Activated CD4-positive, CD25-positive, alpha-beta regulatory T cell treated with anti-CD3 and anti-CD28 coated beads, Interleukin-2, amount 50 U/mL, for 16 hours (primary cell): Measurements from ENCODE around the gene GPC6.
"Not testable (repeated sequence)": the region's sequence is repeated elsewhere in the genome, so short reads cannot be mapped to it uniquely, and the experiment has no call there.

Experiments
- DNase-seq: peaks from one replicate; pipeline ENCODE4 v3.0.0-alpha.2; 2020; ENCODE audit warnings: low read depth, low spot score

GPC6 gene

DNA sequence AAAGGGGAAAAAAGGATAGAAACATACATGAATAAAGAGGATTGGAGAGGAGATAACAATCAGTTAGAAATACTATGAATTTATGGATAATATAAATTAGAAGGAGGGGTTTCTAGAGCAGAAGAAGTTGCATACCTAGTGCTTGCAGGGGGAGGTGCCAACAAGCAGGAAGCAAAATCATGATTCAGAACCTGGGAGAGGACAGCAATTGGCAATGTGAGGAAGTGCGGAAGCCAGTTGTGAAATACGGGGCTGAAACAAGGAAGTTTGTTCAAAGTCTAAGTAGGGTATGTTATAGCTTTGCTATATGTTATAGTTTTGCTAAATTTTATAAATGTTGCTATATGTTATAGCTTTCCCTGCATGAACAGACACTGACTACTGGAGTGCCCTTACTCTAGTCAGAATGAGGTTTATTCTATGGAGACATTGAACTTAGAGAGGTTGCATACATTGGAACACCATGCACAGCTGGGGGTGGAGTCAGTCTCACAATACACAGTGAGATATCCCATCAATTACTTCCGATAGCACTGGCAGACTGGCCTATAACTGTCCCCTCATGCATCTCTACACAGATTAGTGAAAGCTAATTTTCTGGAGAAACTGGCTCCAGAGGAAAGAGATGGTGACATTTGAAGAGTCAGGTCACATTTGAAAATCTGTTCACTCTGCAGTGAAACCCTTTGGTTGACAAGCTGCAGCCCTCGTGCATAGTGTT lies 92.1 kb downstream of the GPC6 start:
- no peak for DNase-seq

DNA sequence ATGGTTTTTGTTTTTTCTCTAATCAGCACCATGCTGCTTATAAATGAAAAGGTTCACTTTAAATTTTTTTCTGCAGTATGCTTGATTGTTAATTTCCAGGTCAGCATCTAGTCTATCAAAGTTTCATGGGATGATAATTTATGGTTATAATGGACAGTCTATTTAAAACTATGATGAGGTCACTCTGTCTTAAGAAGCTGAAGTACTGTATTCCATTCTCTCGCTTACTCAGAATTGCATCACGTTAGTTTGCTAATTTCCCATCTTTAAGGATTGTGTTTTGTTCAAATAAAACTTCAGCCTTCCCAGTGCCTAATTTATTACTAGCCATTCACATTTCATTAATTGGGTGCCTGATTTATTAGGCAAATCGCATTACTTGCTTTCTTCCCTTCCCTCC lies 94.3 kb downstream of the GPC6 start:
- no peak for DNase-seq

DNA sequence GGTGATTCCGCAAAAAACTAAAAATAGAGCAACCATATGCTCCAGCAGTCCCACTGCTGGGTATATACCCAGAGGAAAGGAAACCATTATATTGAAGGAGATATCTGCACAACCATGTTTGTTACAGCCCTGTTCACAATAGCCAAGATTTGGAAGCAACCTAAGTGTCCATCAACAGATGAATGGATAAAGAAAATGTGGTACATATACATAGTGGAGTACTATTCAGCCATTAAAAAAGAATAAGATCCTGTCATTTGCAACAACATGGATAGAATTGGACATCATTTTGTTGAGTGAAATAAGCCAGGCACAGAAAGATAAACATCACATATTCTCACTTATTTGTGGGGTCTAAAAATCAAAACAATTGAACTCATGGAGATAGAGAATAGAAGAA lies 97.3 kb downstream of the GPC6 start:
- not testable (repeated sequence) for DNase-seq

DNA sequence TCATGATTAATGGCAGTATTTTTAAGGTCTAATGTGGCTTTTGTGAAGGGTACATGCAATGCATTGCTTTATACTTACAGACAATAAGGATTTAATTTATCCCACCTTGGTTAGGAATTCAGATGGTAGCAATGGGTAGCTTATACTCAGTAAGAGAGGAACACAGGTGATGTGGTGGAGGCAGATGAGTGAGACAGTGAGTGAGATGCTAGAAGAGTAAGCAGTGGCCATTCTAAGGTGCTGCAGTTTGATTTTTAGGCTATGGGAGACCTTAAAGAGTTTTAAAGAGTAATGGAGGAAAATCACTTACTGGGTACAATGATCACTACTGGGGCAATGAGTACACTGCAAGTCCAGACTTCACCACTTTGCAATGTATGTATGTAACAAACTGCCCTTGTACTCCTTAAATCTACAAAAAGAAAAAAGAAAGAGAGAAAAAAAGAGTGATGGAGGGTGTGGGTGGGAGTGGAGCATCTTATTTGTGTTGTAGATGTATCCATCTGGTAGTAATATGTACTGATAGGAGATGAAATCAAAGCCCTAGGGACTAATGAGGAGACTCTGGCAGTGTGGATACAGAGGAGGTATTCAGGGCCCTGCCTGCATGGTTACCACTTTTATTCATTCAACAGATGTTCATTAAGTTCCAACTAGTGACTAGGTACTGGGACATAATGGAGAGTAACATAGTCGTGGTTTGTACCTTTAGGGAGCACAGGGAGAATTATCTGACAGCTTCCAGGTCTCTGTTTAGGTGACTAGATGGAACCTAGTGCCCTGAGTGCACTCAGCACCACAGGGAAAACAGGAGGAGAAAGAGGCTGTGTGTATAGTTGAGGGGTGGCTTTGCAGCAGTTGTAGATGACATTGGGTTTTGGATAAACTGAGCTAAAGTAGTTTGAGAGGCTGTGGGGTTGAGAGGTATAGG lies 99.0 kb downstream of the GPC6 start:
- DNase-seq = no peak

DNA sequence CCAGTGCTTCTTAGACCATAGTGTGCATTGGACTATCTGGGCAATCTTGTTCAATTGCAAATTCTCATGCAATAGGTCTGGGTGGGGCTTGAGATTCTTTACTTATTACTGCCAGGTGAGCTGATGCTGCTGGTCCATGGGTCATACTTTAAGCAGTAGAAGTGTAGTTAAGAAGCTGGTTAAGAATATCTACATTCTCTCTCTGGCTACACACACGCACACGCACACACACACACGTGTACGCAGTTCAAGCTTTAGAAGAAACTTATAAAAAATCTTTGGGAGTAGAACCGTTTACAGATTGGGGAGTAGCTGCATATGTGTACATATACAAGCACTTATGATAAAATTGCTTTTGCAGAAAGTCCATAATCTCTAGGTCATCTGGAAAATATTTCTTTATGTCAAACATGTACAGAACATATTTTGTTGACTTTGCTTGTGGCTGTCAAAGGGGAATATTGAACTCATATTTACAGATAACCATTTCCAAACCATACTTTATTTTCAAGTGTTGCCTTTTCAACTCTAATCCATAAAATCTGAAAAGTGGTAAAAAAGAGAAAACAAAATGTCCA lies 99.7 kb downstream of the GPC6 start:
- DNase-seq = no peak

GRCh38 chr13:93328943-93329342 lies 102.3 kb downstream of the GPC6 start:
- DNase-seq = no peak

GRCh38 chr13:93336728-93337127 lies 110.1 kb downstream of the GPC6 start:
- DNase-seq = no peak

DNA sequence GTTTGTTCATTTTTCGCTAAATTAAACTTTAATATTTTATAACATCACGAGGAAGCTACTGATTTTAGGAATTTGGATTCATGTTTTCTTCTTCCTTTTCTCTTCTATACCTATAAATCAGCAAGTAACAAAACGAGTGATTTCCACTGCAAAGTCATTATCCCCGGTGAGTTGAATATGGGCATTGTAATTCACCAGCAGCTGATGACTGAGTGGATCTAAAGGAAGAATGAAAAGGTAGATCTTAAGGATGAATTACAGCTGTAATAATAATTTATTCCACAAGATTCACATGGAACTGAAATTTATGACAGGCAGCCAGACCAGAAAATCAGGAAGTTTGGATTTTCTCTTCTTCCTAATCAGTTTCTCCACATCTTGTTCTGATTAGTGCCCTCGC lies 111.4 kb downstream of the GPC6 start:
- no peak for DNase-seq

DNA sequence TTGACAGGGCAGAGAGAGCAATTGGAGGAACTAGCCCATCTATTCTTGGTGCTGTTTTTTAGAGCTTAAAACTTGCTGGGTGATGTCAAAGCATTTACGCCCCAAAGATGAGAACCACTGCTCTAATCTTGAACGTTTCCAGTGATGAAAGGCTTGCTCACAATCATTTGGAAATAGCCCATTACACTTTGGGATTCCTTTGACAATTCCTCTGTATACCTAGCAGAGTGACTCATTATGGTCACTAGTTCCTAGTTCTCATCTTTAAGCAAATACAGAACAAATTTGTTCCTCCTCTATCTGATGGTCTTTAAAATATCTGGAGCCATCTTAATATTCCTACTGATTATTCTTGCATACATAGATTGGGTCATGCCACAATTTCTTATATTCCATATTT lies 112.3 kb downstream of the GPC6 start:
- DNase-seq = no peak

DNA sequence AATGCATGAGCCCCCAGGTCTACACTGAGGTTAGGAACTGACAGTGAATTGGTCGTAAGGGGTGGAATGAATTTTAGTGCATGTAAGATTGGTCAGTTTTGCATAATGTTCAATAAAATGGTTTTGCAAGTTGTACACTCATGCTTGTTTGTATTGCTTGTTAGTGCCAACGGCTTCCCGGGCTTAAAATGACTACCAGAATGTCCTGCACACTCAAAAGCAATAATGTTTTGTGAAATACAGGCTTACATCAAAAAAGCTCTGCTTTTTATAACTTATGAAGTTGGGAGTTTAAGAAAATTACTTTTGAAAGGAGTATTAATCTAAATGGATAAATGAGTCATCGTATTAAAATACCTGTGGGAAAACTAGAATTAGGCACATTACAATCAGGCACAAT lies 112.9 kb downstream of the GPC6 start:
- DNase-seq = no peak

DNA sequence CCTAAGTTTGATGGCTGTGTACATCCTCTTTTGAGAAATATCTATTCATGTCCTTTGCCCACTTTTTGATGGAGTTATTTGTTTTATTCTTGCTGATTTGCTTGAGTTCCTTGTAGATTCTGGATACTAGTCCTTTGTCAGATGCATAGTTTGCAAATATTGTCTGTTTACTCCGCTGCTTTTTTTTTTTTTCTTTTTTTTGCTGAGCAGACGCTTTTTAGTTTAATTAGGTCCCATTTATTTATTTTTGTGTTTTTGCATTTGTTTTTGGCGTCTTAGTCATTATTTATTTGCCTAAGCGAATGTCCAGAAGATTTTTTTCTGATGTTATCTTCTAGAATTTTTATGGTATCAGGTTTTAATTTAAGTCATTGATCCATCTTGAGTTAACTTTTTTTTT lies 114.9 kb downstream of the GPC6 start:
- no peak for DNase-seq

DNA sequence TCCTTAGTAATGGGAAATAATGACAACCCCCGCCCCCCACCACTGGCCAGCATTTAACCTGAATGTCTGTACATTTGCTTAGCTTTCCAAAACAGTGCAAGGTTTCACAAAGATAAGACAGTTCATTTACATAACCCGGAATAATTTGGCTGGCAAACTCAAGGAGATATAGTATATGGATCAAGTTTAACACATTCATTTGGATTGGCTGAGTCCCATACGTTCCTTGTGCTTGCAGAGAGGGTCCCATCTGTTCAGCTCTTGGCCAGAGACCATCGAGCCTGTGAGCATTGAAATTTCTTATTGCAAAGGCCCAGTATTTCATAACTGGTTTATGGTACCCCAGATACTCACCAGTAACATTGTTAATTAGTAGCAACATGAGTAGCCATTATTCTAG lies 116.5 kb downstream of the GPC6 start:
- DNase-seq = no peak

DNA sequence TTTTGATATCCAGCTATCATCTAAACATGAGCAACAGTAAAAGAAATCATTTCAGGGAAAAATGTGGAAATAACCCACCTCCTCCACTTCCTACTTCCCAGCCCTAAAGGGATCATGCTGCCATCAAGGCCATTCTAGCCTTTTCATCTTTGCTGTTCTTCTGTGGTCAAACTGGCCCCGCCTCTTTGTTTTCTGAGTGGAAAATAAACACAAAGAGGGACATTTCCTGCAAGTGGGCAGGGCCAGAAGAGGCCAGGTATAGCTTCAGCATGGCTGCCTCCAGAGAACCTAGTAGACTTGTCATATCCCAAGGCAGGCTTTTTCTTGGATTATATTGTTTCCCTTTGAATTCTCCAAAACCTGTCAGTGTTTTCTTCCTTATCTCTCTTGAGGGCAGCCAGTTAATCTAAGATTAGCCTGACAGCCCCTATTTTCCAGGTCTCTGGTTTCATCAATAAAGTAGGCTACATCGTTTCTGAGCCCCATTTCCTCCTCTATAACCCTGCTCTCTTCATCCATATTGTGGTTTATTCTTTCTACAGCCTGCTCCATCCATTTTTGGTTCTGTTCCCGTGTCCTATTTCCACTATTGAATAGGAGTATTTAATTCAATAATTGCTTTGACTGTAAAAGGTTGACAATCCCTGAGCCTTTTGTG lies 117.6 kb downstream of the GPC6 start:
- no peak for DNase-seq

DNA sequence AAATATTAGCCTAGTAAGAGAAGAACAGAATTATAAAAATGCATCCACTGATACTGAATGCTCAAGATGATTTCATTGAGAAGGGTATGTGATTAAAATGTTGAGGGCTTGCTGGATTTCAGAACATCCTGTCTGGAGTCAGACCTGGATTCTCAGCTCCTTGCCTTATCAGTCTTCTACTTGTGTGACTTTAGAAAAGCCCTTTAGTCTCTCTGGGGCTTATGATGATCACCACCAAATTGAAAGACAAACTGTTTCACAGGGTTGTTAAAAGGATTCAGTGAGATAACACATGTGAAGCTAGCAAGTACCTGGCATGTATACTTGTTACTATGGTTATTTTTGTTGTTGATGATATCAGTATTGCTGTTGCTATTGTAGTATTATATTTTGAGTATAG lies 118.4 kb downstream of the GPC6 start:
- DNase-seq = no peak

DNA sequence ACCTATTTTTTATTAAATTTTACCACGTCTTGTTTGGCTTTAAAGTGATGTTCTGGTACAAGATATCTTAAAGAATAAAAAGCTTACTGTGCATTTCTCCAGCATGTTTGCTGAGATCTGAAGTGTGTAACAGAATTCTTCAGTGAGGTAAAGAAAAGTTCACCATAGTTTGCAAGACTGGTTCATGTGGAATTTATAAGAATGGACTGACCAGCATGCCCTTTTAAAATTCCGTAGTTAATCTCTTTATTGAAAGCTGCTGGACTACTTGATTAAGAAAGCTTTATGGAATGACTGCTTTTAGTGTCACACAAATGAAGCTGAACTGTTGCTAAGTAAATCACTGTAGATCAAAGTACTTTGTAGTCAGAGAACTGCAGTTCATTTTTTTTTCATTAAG lies 119.2 kb downstream of the GPC6 start:
- DNase-seq = no peak

GRCh38 chr13:93352616-93353015 lies 126.0 kb downstream of the GPC6 start:
- no peak for DNase-seq

DNA sequence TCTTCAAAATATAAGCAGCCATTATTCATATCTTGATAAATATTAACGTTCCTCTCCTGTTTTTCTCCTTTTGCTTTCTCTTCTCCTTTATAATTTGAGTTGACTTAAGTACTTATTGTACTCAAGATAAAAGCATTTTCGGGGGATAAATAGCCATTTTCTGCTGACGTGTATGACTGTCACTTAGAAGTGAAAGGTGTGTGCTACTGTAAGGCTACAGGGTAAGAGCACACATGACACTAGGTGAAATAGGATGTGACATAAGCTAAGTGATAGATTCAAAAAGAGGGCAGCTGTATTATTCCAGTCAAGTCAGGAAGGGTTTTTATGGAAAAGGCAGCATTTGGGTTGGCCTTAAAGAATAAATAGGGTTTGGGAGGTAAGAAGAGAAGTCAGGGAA lies 128.5 kb downstream of the GPC6 start:
- DNase-seq = no peak

GRCh38 chr13:93356469-93356868 lies 129.9 kb downstream of the GPC6 start:
- no peak for DNase-seq

- DNase-seq = no peak
These were observed 133.4 kb downstream of the GPC6 start for GRCh38 chr13:93360021-93360420.

GRCh38 chr13:93361703-93362102 lies 135.1 kb downstream of the GPC6 start:
- no peak for DNase-seq

DNA sequence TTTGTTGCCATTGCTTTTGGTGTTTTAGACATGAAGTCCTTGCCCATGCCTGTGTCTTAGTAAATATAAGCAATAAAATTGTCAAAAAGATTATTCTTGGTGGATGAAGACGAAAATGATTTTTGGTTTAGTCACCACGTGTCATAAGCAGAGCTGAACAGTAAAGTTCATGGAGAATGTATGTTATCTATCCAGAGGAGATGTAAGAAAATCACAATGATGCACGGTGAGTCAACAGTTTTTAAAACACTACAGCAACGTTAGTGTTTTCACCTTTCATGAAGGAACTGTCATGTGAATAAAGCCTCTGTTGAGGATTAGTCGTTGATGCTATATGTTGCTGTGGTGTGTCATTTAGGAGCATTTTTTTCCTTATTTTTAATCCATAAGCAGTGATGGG lies 137.6 kb downstream of the GPC6 start:
- DNase-seq = no peak

DNA sequence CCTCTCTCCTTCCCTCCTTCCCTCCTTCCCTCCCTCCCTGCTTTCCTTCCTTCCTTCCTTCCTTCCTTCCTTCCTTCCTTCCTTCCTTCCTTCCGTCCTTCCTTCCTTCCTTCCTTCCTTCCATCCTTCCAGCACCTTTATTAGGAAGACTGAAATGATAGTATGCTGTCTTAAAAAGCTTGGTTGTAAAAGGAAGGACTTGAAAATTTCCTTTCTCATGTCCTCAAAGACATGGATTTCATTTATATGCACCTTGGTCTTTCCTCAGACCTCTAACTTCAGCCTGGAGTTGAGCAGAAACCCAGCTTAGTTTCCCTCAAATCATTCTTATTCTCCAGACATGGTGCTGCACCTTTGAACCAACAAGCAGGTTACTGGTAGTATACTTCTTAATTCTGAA lies 141.7 kb downstream of the GPC6 start:
- no peak for DNase-seq
